Measurements from ENCODE around the gene RTL1. TPM values are rescaled to one million over a fixed set of nuclear protein-coding genes. Genes with fewer than 3 reads are reported as not detected.

RTL1 gene
- total and polyA plus RNA-seq, 2 experiments from 2014 or later, result 0.36 TPM; not detected in 1

DNA sequence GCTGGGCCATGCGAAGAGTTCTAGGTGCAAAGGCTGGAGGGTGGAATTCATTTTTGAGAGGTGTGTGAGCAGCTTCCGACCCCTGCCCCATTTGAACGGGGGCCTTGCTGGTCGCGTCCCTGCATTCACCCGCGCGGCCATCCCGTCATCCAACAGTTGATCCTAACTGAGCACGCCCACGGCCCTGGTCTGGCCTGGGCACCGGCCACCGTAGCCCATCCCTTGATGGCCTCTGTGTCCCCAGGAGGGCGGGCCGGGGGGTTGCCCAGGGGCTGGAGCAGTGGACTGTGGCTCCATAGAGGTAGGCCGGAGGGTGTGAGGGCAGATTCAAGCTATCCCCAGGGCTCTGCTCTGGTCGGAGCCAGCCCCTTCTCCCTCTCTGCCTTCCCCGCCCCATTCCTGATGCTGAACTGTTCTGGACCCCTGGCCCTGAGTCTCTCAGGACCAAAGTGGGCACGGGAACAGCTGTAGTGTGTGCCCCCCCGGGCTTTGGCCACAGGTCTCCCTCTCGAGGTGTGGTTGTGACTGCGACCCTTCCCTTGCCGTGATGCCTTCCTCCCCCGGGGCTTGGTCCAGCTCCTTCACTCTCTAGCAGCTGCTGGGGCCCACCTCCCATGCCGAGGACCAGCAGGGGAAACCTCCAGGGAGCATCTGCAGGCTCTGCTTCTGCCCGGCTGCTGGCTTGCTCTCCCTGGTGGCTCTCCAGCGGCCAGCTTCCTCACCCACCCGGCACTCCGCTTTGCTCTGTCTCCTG is 68.6 kb downstream of the RTL1 start:
- Histone ChIP-seq H3K27ac (no peak overlapping the region), H3K4me3 (no peak overlapping the region), H3K9ac (no peak overlapping the region), H3K79me2 (ENCODE audit: insufficient read depth) (peaks cover 86% of the 10 kb centered on the region), H3F3A (ENCODE audit: insufficient read depth) (peaks cover 25% of the 10 kb centered on the region; the same call in 1 of the 2 replicates), H2AFZ (no peak overlapping the region), H4K20me1 (ENCODE audit: insufficient read depth) (0 out of 2 replicates have a peak, but pooled peaks cover 3% of the 10 kb centered on the region), H3K9me2 (ENCODE audit: insufficient read depth) (no peaks in the 10 kb centered on the region), H3K9me3 (ENCODE audit: low read depth) (no peaks in the 10 kb centered on the region), H3K4me1 (ENCODE audit: insufficient read depth) (0 out of 2 replicates have a peak, but pooled peaks cover 4% of the 10 kb centered on the region), H3K36me3 (ENCODE audit: low read depth) (peaks cover 14% of the 10 kb centered on the region; the same call in 1 of the 2 replicates), H3K4me2 (ENCODE audit: unreplicated experiment) (no peak overlapping the region), H3K27me3 (replicated peaks; ENCODE audit: insufficient read depth) (no peaks in the 10 kb centered on the region)
- TF ChIP-seq EZH2phosphoT487 (IDR thresholded peaks at IDR 0.05; ENCODE audit: insufficient read depth, low read depth) (no peak), EZH2 (IDR thresholded peaks at IDR 0.05; ENCODE audit: insufficient read depth, poor library complexity, severe bottlenecking) (no peak)
- in situ Hi-C loops (cut with MboI), result loop anchor here (25.0 kb wide), 1 partner anchor 423 kb away; no protein-coding TSS in a partner anchor
- WGBS, 2 experiments (ENCODE audit: low coverage in 1 of 2, low lambda C conversion rate in 2 of 2, missing lambda C conversion rate in 2 of 2), result 87 to 89% methylated on average over 21 to 28 of the region's 29 CpGs
- no peak for DNase-seq

DNA sequence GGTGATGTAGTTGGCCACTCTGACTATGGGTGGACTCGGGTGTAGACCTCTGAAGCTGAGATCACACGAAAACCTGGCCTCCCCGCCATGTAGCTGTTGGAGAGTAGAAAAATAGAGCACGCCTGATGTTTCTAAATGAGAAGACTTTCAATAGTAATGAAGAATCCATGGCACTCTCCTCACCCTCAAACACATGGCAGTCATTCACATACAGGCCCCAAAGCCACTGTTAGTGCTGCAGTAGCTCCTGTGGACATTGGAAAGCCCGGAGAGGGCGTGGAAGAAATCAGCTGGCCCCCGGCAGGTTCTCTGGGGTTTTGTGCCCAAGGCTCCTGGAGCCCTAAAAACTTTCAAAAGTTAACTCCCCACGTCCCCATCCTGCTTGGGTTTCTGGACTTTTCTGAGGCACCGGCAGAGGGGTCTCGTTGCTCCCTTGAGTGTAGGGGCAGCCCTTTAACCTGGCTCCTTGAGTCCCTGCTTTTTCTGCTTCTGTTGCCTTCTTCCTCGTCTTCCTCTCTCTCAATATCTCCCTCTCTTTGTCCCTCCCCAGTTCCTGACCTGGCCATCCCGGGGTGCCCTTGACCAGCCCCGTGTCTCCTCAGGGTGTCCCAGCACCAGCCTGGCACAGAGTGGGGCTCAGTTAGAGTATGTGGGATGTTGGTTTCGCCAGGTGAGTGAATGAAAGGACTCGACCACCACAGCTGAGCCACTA is 69.3 kb downstream of the RTL1 start:
- TF ChIP-seq EZH2phosphoT487 (IDR thresholded peaks at IDR 0.05; ENCODE audit: insufficient read depth, low read depth) (no peak), EZH2 (IDR thresholded peaks at IDR 0.05; ENCODE audit: insufficient read depth, poor library complexity, severe bottlenecking) (no peak)
- WGBS, 2 experiments (ENCODE audit: low coverage in 1 of 2, low lambda C conversion rate in 2 of 2, missing lambda C conversion rate in 2 of 2), result 69 to 73% methylated on average over 15 of the region's 15 CpGs
- H3F3A ChIP-seq (ENCODE audit: insufficient read depth), result peaks cover 26% of the 10 kb centered on the region; the same call in 1 of the 2 replicates
- in situ Hi-C loops (cut with MboI), result loop anchor here (25.0 kb wide), 1 partner anchor 422 kb away; no protein-coding TSS in a partner anchor
- peaks cover 86% of the 10 kb centered on the region for H3K79me2 ChIP-seq (ENCODE audit: insufficient read depth)
- no peaks in the 10 kb centered on the region for H3K9me2 ChIP-seq (ENCODE audit: insufficient read depth)
- no peaks in the 10 kb centered on the region for H3K27me3 ChIP-seq (replicated peaks; ENCODE audit: insufficient read depth)
- H3K9ac ChIP-seq, result no peak overlapping the region
- H3K4me2 ChIP-seq (ENCODE audit: unreplicated experiment), result no peak overlapping the region
- no peak overlapping the region for H3K27ac ChIP-seq
- no peaks in the 10 kb centered on the region for H3K9me3 ChIP-seq (ENCODE audit: low read depth)
- no peak for DNase-seq
- no peak overlapping the region for H2AFZ ChIP-seq
- no peak overlapping the region for H3K4me3 ChIP-seq
- H3K36me3 ChIP-seq (ENCODE audit: low read depth), result peaks cover 14% of the 10 kb centered on the region; the same call in 1 of the 2 replicates
- peaks cover 8% of the 10 kb centered on the region; the same call in 1 of the 2 replicates for H4K20me1 ChIP-seq (ENCODE audit: insufficient read depth)
- 0 out of 2 replicates have a peak, but pooled peaks cover 4% of the 10 kb centered on the region for H3K4me1 ChIP-seq (ENCODE audit: insufficient read depth)

DNA sequence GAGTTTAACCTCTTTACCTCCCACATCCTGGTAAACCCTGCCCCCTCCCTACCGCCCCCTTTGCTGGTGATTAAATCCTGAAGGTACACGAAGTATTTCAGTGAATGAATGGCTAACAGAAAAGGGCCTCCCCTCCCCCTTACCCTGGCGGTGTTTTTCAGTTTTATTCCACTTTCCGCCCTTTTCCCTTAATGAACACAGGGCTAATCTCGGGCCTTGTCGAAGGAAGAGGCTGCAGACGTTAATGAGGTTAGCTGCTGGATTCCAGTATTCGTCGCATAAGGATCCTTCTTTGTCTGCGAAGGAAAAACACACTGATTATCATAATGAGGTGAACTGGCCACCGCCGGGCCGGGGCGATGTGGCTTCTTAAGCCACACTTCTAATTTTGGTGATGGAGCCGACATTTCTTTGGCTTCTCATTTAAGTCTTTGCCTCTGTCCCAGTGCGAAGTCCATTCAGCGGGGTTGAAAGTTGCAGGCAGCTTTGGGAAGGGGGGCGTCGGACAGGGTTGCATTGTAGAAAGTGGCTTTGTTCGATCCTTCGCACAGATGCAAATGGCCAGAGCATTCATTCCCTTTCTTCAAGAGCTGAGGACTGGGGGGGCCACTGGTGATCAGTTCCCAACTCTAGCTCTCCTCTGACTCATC is 71.1 kb downstream of the RTL1 start:
- H3K36me3 ChIP-seq (ENCODE audit: low read depth), result peaks cover 14% of the 10 kb centered on the region; the same call in 1 of the 2 replicates
- H3K79me2 ChIP-seq (ENCODE audit: insufficient read depth), result peaks cover 93% of the 10 kb centered on the region

DNA sequence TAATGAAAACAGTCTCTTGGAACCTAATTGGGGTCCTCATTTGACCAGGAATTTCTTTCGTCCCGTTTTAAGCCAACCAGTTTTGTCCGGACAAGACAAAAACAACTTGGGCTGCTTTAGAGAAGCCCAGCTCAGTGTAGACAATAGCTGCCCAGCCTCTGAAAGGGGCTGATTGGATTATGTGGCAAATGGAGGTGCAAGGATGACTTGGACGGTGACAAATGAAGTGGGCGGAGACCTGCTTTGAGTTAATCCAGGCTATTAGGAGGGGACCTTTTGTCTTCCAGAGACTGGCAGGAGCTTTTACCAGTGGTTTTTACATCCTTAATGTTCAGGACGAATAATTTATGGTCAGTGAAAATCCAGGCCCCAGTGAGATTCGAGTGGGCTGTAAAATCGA is 72.8 kb downstream of the RTL1 start:
- in situ Hi-C loops (cut with MboI), result loop anchor here (25.0 kb wide), 1 partner anchor 418 kb away; no protein-coding TSS in a partner anchor
- H3K9me2 ChIP-seq (ENCODE audit: insufficient read depth), result no peaks in the 10 kb centered on the region
- peaks cover 90% of the 10 kb centered on the region for H3K79me2 ChIP-seq (ENCODE audit: insufficient read depth)
- TF ChIP-seq EZH2 (IDR thresholded peaks at IDR 0.05; ENCODE audit: insufficient read depth, poor library complexity, severe bottlenecking) (no peak), EZH2phosphoT487 (IDR thresholded peaks at IDR 0.05; ENCODE audit: insufficient read depth, low read depth) (no peak)
- whole genome bisulfite sequencing, 2 experiments (ENCODE audit: low coverage in 1 of 2, low lambda C conversion rate in 2 of 2, missing lambda C conversion rate in 2 of 2), result 65 to 68% methylated on average over 8 of the region's 8 CpGs
- no peak overlapping the region for H3K9ac ChIP-seq
- H4K20me1 ChIP-seq (ENCODE audit: insufficient read depth), result peaks cover 16% of the 10 kb centered on the region; the same call in 1 of the 2 replicates
- no peaks in the 10 kb centered on the region for H3K4me1 ChIP-seq (ENCODE audit: insufficient read depth)
- H3K4me3 ChIP-seq, result no peak overlapping the region
- no peak overlapping the region for H2AFZ ChIP-seq
- H3K27me3 ChIP-seq (replicated peaks; ENCODE audit: insufficient read depth), result no peaks in the 10 kb centered on the region
- H3K4me2 ChIP-seq (ENCODE audit: unreplicated experiment), result no peak overlapping the region
- no peak for DNase-seq
- H3F3A ChIP-seq (ENCODE audit: insufficient read depth), result peaks cover 18% of the 10 kb centered on the region; the same call in 1 of the 2 replicates
- H3K27ac ChIP-seq, result no peak overlapping the region
- no peaks in the 10 kb centered on the region for H3K9me3 ChIP-seq (ENCODE audit: low read depth)
- H3K36me3 ChIP-seq (ENCODE audit: low read depth), result peaks cover 14% of the 10 kb centered on the region; the same call in 1 of the 2 replicates

More for the DNA sequence above, 71.1 kb downstream of the RTL1 start:
- Histone ChIP-seq H3K9me2 (ENCODE audit: insufficient read depth) (no peaks in the 10 kb centered on the region), H2AFZ (no peak overlapping the region), H3K27me3 (replicated peaks; ENCODE audit: insufficient read depth) (no peaks in the 10 kb centered on the region), H3F3A (ENCODE audit: insufficient read depth) (peaks cover 18% of the 10 kb centered on the region; the same call in 1 of the 2 replicates), H3K9me3 (ENCODE audit: low read depth) (no peaks in the 10 kb centered on the region), H3K4me2 (ENCODE audit: unreplicated experiment) (no peak overlapping the region), H3K9ac (no peak overlapping the region), H4K20me1 (ENCODE audit: insufficient read depth) (peaks cover 16% of the 10 kb centered on the region; the same call in 1 of the 2 replicates), H3K4me3 (no peak overlapping the region), H3K4me1 (ENCODE audit: insufficient read depth) (no peaks in the 10 kb centered on the region), H3K27ac (no peak overlapping the region)
- in situ Hi-C loops (cut with MboI), result loop anchor here (25.0 kb wide), 1 partner anchor 420 kb away; no protein-coding TSS in a partner anchor
- DNase-seq, result no peak
- TF ChIP-seq EZH2 (IDR thresholded peaks at IDR 0.05; ENCODE audit: insufficient read depth, poor library complexity, severe bottlenecking) (no peak), EZH2phosphoT487 (IDR thresholded peaks at IDR 0.05; ENCODE audit: insufficient read depth, low read depth) (no peak)
- 82 to 83% methylated on average over 21 of the region's 21 CpGs for WGBS, 2 experiments (ENCODE audit: low coverage in 1 of 2, low lambda C conversion rate in 2 of 2, missing lambda C conversion rate in 2 of 2)

MicroRNA genes within 50 kb of the gene (microRNA counts, 767-probe panel; counts per million panel counts)
- 7,575 counts per million, percentile 96 among the panel's probes with 10 or more counts for microRNA hsa-miR-127-3p
- 447 counts per million, percentile 86 among the panel's probes with 10 or more counts for microRNA hsa-miR-127-5p
- 447 counts per million, percentile 86 among the panel's probes with 10 or more counts for microRNA hsa-miR-136-5p
- 3,212 counts per million, percentile 87 among the panel's probes with 10 or more counts for microRNA hsa-miR-337-3p
- 5,258 counts per million, percentile 90 among the panel's probes with 10 or more counts for microRNA hsa-miR-337-5p
- 5,609 counts per million, percentile 90 among the panel's probes with 10 or more counts for microRNA hsa-miR-370
- microRNA hsa-miR-431-5p, result 447 counts per million, percentile 86 among the panel's probes with 10 or more counts
- microRNA hsa-miR-432-5p, result 5,689 counts per million, percentile 91 among the panel's probes with 10 or more counts
- microRNA hsa-miR-433, result 4,810 counts per million, percentile 89 among the panel's probes with 10 or more counts
- microRNA hsa-miR-493-3p, result 447 counts per million, percentile 86 among the panel's probes with 10 or more counts
- microRNA hsa-miR-665, result 447 counts per million, percentile 86 among the panel's probes with 10 or more counts
- microRNA hsa-miR-770-5p, result 447 counts per million, percentile 86 among the panel's probes with 10 or more counts

Small RNA genes within 50 kb of the gene (microRNA-seq; reads per million reads assigned to microRNA genes)
- 6,025 reads per million, percentile 92 among the genes with 10 or more reads in this experiment for gene MIR127 (ENCODE audit: borderline number of aligned reads)
- gene MIR136 (ENCODE audit: borderline number of aligned reads), result 98.2 reads per million, percentile 48 among the genes with 10 or more reads in this experiment
- 1,743 reads per million, percentile 81 among the genes with 10 or more reads in this experiment for gene MIR337 (ENCODE audit: borderline number of aligned reads)
- 826 reads per million, percentile 72 among the genes with 10 or more reads in this experiment for gene MIR370 (ENCODE audit: borderline number of aligned reads)
- 692 reads per million, percentile 71 among the genes with 10 or more reads in this experiment for gene MIR431 (ENCODE audit: borderline number of aligned reads)
- gene MIR432 (ENCODE audit: borderline number of aligned reads), result 665 reads per million, percentile 70 among the genes with 10 or more reads in this experiment
- 397 reads per million, percentile 65 among the genes with 10 or more reads in this experiment for gene MIR433 (ENCODE audit: borderline number of aligned reads)
- 4,116 reads per million, percentile 89 among the genes with 10 or more reads in this experiment for gene MIR493 (ENCODE audit: borderline number of aligned reads)
- gene MIR665 (ENCODE audit: borderline number of aligned reads), result 24.5 reads per million, percentile 32 among the genes with 10 or more reads in this experiment

Small RNA genes within 50 kb of the gene (small RNA-seq; reads per million reads assigned to genes)
- gene MIR127 (ENCODE audit: low read depth, low replicate concordance) (not detected), gene MIR136 (ENCODE audit: low read depth, low replicate concordance) (not detected), gene MIR337 (ENCODE audit: low read depth, low replicate concordance) (0.50 reads per million), gene MIR370 (ENCODE audit: low read depth, low replicate concordance) (4.2 reads per million, percentile 77 among the genes with 10 or more reads in this experiment), gene MIR431 (ENCODE audit: low read depth, low replicate concordance) (not detected), gene MIR432 (ENCODE audit: low read depth, low replicate concordance) (not detected), gene MIR433 (ENCODE audit: low read depth, low replicate concordance) (not detected), gene MIR493 (ENCODE audit: low read depth, low replicate concordance) (5.3 reads per million, percentile 79 among the genes with 10 or more reads in this experiment), gene RF02145 (ENCODE audit: low read depth, low replicate concordance) (not detected), gene SNORD112 (ENCODE audit: low read depth, low replicate concordance) (0.43 reads per million), gene SNORD113-1 (ENCODE audit: low read depth, low replicate concordance) (not detected), gene SNORD113-2 (ENCODE audit: low read depth, low replicate concordance) (not detected), gene SNORD113-3 (ENCODE audit: low read depth, low replicate concordance) (19.9 reads per million, percentile 89 among the genes with 10 or more reads in this experiment), gene SNORD113-4 (ENCODE audit: low read depth, low replicate concordance) (9.9 reads per million, percentile 84 among the genes with 10 or more reads in this experiment), gene SNORD113-5 (ENCODE audit: low read depth, low replicate concordance) (414 reads per million, percentile 98 among the genes with 10 or more reads in this experiment), gene SNORD113-6 (ENCODE audit: low read depth, low replicate concordance) (464 reads per million, percentile 98 among the genes with 10 or more reads in this experiment), gene SNORD113-7 (ENCODE audit: low read depth, low replicate concordance) (554 reads per million, percentile 98 among the genes with 10 or more reads in this experiment), gene SNORD113-8 (ENCODE audit: low read depth, low replicate concordance) (817 reads per million, percentile 99 among the genes with 10 or more reads in this experiment), gene SNORD113-9 (ENCODE audit: low read depth, low replicate concordance) (59.2 reads per million, percentile 93 among the genes with 10 or more reads in this experiment), gene SNORD114-1 (ENCODE audit: low read depth, low replicate concordance) (317 reads per million, percentile 97 among the genes with 10 or more reads in this experiment), gene SNORD114-2 (ENCODE audit: low read depth, low replicate concordance) (not detected), gene SNORD114-3 (ENCODE audit: low read depth, low replicate concordance) (130 reads per million, percentile 95 among the genes with 10 or more reads in this experiment)

Other genes with a start within 250 kb of the RTL1 start
- not detected in 2 replicates for gene DLK1, start 176.8 kb downstream of the RTL1 start, total RNA-seq (2014; rRNA removed; shearing (Covaris generic))
- gene DLK1, start 176.8 kb downstream of the RTL1 start, polyA plus RNA-seq (2016; fragmentation: Nextera tagmentation; extraction: Ambion mirVana), result not detected in 2 replicates
- gene MEG3, start 77.6 kb downstream of the RTL1 start, total RNA-seq (2014; rRNA removed; shearing (Covaris generic)), result 101 and 145 TPM in 2 replicates
- gene MEG3, start 77.6 kb downstream of the RTL1 start, polyA plus RNA-seq (2016; fragmentation: Nextera tagmentation; extraction: Ambion mirVana), result 155 and 228 TPM in 2 replicates

All from GM23248 (cell line).